GM19025 (cell line): ENCODE results near the gene FERMT3.
A peak's percentile ranks its signal among the peaks of the same experiment; 100 is the strongest.

ENCODE experiments used
- ATAC-seq: cut with Tn5 transposase; IDR thresholded peaks from one replicate; pipeline ENCODE4 v1.9.1; 2021; ENCODE audit warnings: mild to moderate bottlenecking, low read depth, moderate library complexity; ENCODE audit not compliant: unreplicated experiment

FERMT3 gene

DNA sequence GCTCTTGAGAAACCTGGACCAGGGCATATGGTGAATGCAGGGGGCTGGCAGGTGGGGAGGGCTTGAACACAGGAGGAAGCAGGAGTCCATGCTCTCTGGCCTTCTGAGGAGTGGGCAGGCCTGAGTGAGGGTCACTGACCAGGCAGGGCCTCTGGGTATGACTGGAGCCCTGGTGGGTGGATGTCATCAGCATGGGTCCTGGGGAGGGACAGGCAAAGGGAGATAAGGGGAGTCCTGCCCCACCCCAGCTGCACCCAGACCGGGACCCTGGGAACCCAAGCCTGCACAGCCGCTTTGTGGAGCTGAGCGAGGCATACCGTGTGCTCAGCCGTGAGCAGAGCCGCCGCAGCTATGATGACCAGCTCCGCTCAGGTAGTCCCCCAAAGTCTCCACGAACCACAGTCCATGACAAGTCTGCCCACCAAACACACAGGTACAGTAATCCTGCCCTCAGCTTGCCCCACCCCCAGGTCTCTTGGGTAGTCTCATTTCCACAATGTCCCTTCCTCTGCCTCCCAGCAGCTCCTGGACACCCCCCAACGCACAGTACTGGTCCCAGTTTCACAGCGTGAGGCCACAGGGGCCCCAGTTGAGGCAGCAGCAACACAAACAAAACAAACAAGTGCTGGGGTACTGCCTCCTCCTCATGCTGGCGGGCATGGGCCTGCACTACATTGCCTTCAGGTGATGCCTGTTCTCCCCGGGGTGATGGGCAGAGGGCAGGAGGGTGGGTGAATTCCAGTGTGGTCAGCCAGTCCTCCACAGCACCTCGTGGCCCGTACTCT lies 25.9 kb downstream of the FERMT3 start:
- no peak for ATAC-seq

DNA sequence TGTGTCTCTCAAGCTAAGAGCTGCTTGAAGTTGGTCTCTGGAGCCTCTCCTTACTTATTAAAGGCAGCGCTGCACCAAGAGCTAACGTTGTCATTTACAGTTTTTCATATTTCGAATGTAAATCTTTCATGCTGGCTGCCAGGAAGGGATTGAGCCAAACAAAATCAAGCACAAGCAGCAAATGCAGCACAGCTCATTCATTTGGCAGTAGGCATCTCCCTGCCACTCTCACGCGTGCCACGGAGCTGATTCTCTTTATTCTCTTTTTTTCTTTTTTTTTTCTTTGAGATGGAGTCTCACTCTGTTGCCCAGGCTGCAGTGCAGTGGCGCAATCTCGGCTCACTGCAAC lies 26.4 kb downstream of the FERMT3 start:
- ATAC-seq = no peak

DNA sequence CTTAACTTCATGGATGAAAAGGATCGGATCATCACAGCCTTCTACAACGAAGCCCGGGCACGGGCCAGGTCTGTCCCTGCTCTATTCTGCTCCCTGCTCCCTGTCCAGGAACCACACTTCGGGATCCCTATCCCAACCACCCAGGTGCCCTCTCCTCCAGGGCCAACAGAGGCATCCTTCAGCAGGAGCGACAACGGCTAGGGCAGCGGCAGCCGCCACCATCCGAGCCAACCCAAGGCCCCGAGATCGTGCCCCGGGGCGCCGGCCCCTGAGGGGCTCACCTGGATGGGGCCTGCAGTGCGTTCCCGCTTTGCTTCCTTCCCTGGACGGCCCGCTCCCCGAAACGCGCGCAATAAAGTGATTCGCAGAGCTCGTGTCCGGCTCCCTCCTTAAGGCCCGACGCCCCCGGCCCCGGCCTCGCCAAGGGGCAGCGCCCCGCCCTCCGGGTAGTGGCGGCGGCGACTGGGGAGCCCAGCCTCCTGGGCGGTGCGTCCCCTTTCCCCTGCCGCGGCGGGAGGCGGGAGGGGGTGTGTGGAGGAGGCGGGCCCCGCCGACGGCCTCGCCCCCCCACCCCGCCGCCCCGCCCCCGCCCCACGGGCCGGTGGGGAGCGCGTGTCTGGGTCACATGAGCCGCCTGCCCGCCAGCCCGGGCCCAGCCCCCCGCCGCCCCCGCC lies 27.5 kb downstream of the FERMT3 start, which contains the start of gene VEGFB:
VEGFB (plus strand) TSS at position 672 of the 674 bp plus-strand sequence. CDS start 250 bp downstream, outside the sequence.
- peak; percentile 40 for ATAC-seq

- ATAC-seq = peak; percentile 32
Observed at GRCh38 chr11:64234647-64235379, 28.3 kb downstream of the FERMT3 start.

DNA sequence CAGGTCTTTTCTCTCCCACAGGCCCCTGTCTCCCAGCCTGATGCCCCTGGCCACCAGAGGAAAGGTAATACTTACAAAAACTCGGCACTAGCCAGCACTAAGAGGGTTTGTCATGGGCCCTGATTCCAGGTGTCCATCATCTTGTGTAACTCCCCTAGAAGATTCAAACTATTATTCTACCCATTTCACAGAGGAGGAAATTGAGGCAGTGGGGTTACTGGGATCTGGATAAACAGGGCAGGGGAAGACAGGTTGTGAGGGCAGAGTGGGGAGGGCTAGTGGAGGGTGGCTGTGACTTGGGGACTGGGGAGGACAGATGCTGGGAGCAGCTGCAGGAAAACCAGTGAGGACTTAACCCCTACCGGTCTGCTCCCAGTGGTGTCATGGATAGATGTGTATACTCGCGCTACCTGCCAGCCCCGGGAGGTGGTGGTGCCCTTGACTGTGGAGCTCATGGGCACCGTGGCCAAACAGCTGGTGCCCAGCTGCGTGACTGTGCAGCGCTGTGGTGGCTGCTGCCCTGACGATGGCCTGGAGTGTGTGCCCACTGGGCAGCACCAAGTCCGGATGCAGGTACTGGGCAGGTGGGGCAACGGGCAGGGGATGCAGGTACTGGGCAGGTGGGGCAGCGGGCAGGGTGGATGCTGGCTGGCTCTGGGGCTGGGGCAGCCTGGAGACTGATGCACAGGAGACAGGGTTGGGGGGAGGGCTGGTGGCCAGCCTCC lies 29.1 kb downstream of the FERMT3 start:
- ATAC-seq = no peak

- no peak for ATAC-seq
Observed at GRCh38 chr11:64237484-64237951, 31.0 kb downstream of the FERMT3 start.

DNA sequence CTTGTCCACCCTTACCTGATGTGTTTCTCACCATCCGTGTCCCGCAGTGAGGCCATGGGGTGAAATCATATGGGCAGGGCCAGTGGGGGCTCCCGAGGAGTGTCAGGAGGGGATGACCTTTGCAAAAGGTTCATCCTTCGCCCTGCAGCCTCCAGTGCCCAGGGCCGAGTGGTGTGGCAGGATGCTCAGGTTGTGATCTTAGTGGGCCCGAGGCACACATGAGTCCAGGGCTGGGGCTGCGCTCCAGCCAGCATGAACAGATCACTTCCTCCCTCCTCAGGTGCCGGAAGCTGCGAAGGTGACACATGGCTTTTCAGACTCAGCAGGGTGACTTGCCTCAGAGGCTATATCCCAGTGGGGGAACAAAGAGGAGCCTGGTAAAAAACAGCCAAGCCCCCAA lies 31.6 kb downstream of the FERMT3 start:
- ATAC-seq = no peak

DNA sequence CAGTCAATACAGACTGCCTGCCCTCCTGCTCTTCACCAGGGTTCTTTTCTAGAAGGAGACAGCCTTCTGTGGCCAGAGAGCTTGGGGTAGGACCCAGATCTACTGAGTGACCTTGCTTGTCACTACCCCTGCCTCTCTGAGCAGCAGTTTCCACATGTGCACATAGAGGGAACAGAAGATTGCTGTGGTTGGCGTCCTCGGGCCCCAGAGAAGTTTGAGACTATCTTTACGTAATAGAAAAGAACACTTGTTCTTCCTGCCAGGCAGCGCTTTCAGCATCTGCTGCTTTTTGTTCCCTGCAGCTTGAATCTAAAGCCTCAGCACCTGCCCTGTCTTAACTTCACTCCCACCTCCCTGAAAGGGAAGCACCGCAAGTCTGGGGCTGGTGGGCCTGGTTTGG lies 32.5 kb downstream of the FERMT3 start:
- ATAC-seq = no peak

GRCh38 chr11:64239662-64240434 lies 33.3 kb downstream of the FERMT3 start:
- peak; percentile 3 for ATAC-seq

- peak; percentile 41 for ATAC-seq
Observed at GRCh38 chr11:64240435-64241240, 34.1 kb downstream of the FERMT3 start, which contains the start of gene FKBP2. TSS of gene FKBP2 (plus strand) at chr11:64241095. CDS start at chr11:64242388, 1,293 bp downstream.

DNA sequence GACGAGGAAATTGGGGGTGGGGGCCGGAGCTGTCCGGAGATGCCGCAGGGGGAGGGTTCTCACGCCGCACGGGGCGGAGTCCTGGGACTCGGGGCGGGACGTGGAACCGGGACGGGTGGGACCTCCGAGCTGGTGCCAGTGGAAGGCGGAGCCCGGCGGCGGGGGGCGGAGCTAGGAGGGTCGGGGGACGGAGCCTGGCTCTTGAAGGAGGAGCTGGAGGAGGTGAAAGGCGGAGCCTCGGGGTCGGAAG lies 34.6 kb downstream of the FERMT3 start:
- peak; percentile 57 for ATAC-seq

DNA sequence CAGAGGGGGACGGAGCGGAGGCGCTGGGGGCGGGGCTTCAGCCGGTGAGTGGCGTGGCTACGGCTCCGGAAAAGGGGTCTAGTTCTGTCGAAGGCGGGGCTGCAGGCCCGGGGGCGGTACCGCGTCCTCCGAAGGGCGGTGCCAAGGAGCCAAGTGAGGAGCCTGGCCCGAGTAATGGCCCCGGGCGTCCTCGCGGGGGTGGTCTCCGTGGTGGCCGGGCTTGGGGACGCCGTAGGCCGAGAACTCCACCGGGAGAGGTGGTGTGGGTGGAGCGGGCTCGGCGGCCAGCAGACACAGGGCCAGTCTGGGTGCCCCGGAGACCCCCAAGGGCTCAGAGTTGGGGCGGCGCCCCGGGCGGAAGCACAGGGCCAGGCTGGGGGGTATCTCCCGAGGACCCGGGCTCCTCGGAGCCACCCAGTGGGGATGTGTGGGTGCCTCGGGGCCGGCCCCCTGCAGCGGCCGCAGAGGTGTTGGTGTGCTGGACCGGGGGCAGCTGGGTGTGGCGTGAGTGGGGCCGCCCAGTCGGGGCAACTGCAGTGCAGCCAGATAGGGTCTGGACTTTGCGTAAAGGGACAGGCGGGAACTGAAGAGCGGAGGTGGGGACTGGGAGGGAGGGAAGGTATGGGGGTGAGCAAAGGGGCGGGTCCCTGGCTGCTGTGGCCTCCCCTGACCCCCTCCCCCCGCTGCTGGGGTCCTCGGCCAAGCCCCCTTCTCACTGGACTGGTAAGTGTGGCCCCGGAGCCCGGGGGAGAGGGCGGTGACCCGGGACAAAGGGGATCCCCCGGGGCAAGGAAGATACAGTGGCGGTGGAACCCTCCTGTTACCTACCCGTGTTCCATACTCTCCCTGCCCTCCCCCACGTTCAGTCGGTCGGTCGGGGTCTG lies 35.2 kb downstream of the FERMT3 start:
- peak; percentile 3 for ATAC-seq

GRCh38 chr11:64243236-64243854 lies 36.8 kb downstream of the FERMT3 start:
- no peak for ATAC-seq

- ATAC-seq = no peak
Observed at GRCh38 chr11:64244107-64244506, 37.6 kb downstream of the FERMT3 start.

DNA sequence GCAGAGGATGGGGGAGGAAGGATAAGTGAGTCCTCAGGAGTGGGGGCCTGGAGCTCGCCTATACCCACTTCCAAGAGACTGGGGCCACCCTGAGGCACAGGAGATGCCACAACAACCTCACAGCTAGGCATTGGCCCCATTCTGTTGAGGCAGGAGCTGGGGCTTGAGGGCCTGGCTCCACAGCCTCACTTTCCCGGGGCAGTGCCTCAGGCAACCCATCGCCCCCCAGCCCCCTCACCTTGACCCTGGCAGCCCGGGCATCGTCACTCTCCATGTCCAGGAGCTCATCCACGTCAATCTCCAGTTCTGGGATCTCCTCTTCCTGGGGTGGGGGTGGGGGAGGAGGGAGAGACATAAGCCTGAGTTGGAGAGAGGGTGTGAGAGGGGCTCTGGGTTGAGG lies 38.4 kb downstream of the FERMT3 start:
- ATAC-seq = no peak

DNA sequence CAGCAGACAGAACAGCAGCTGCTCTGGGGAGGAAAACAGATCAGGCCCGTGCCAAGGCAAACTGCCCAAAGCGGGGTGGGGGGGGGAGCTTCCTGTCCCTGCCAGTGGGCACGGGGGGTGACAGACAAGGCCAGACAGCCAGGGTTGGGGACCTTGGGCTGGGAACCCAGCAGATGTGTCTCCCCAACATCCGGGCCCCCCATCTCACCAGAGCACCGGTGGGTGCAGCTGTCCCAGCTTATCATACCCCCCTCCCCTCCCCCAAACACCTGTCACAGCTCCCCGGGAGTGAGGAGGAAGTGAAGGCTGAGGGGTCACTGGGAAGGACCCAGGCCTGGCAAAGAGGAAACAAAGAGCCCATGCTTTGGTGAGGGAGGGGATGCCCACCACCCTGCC lies 38.9 kb downstream of the FERMT3 start:
- no peak for ATAC-seq

GRCh38 chr11:64245797-64246620 lies 39.5 kb downstream of the FERMT3 start:
- ATAC-seq = no peak
